Stimulated activated naive CD4-positive, alpha-beta T cell treated with Interleukin-2 at 50 U/mL for 16 hours (primary cell): ENCODE results near the gene CAMKMT.
A peak's percentile ranks its signal among the peaks of the same experiment; 100 is the strongest.

ENCODE experiments used
- DNase-seq: peaks from one replicate; lab custom pipeline; 2025; lab: John Stamatoyannopoulos, UW

CAMKMT gene

GRCh38 chr2:44361330-44362206 lies at the start of gene CAMKMT, which contains the start of gene PREPL:
Gene CAMKMT (plus strand): TSS chr2:44361947.
Gene PREPL (minus strand): TSS chr2:44361494. CDS start chr2:44346342, 15,152 bp downstream.
- peak; percentile 97 for DNase-seq

- no peak for DNase-seq
Measured at GRCh38 chr2:44314362-44314761, 47.4 kb upstream of the CAMKMT start.

GRCh38 chr2:44315945-44316344 lies 45.8 kb upstream of the CAMKMT start:
- no peak for DNase-seq

GRCh38 chr2:44320832-44321231 lies 40.9 kb upstream of the CAMKMT start:
- no peak for DNase-seq

GRCh38 chr2:44321360-44321759 lies 40.4 kb upstream of the CAMKMT start:
- no peak for DNase-seq

GRCh38 chr2:44324971-44325426 lies 36.7 kb upstream of the CAMKMT start:
- DNase-seq: no peak

GRCh38 chr2:44325897-44326296 lies 35.9 kb upstream of the CAMKMT start:
- no peak for DNase-seq

GRCh38 chr2:44326548-44327264 lies 35.0 kb upstream of the CAMKMT start:
- no peak for DNase-seq

- DNase-seq: no peak
Measured at GRCh38 chr2:44328750-44329149, 33.0 kb upstream of the CAMKMT start.

GRCh38 chr2:44329343-44329742 lies 32.4 kb upstream of the CAMKMT start:
- DNase-seq: no peak

GRCh38 chr2:44330801-44331200 lies 30.9 kb upstream of the CAMKMT start:
- DNase-seq: no peak

- DNase-seq: no peak
Measured at GRCh38 chr2:44333994-44334393, 27.8 kb upstream of the CAMKMT start.

GRCh38 chr2:44335806-44336538 lies 25.8 kb upstream of the CAMKMT start:
- DNase-seq: no peak

- DNase-seq: no peak
Measured at GRCh38 chr2:44342854-44343253, 18.9 kb upstream of the CAMKMT start.

- no peak for DNase-seq
Measured at GRCh38 chr2:44347526-44347925, 14.2 kb upstream of the CAMKMT start.

- DNase-seq: no peak
Measured at GRCh38 chr2:44348400-44348799, 13.3 kb upstream of the CAMKMT start.

GRCh38 chr2:44349506-44349905 lies 12.2 kb upstream of the CAMKMT start:
- no peak for DNase-seq

GRCh38 chr2:44351088-44351487 lies 10.7 kb upstream of the CAMKMT start:
- DNase-seq: no peak

GRCh38 chr2:44351676-44352075 lies 10.1 kb upstream of the CAMKMT start:
- DNase-seq: no peak

- no peak for DNase-seq
Measured at GRCh38 chr2:44352510-44352909, 9.2 kb upstream of the CAMKMT start.

GRCh38 chr2:44354761-44355160 lies 7.0 kb upstream of the CAMKMT start:
- no peak for DNase-seq

GRCh38 chr2:44358503-44358902 lies 3.2 kb upstream of the CAMKMT start:
- DNase-seq: peak; percentile 24
